ENCODE measurements around the gene CAMK1D. TPM values are rescaled to one million over a fixed set of nuclear protein-coding genes. Genes with fewer than 3 reads are reported as not detected.
"Not testable (repeated sequence)": the region's sequence is repeated elsewhere in the genome, so short reads cannot be mapped to it uniquely, and the experiment has no call there.

Gene CAMK1D
- total and polyA plus RNA-seq, 4 donors: 1.9 to 19.0 (median 7.6) TPM

GRCh38 chr10:12712293-12712983 lies 363.1 kb downstream of the CAMK1D start:
- no peaks in the 10 kb centered on the region for H3K36me3 ChIP-seq (ENCODE audit: control insufficient read depth in 1 of 2, insufficient read depth in 2 of 2, low read length in 1 of 2)
- H3K27me3 ChIP-seq (ENCODE audit: control insufficient read depth in 1 of 2, insufficient read depth in 2 of 2, low read length in 1 of 2): no peaks in the 10 kb centered on the region
- WGBS, 2 donors: 94 to 96% methylated on average over 11 of the region's 11 CpGs
- intact Hi-C loops (cut with DNase I): loop anchor here in 1 of 2 donors (5.0 kb wide), 2 partner anchors 360 to 450 kb away; no protein-coding TSS in a partner anchor
- no peak for ATAC-seq (ENCODE audit: low FRiP score)
- no peak overlapping the region for H3K27ac ChIP-seq (ENCODE audit: low read depth in 1 of 2, low read length in 2 of 2)
- no peak overlapping the region for H3K4me3 ChIP-seq (ENCODE audit: low read length in 2 of 2)
- no peak for DNase-seq
- no peaks in the 10 kb centered on the region for H3K4me1 ChIP-seq (ENCODE audit: control insufficient read depth in 1 of 2, insufficient read depth in 2 of 2, low read length in 2 of 2)
- no peaks in the 10 kb centered on the region for H3K9me3 ChIP-seq (ENCODE audit: control insufficient read depth, low read length)

- DNase-seq: not testable (repeated sequence)
Observed at GRCh38 chr10:12712984-12713316, 363.6 kb downstream of the CAMK1D start.

GRCh38 chr10:12716042-12716441 lies 366.7 kb downstream of the CAMK1D start:
- no peak overlapping the region for H3K4me3 ChIP-seq (ENCODE audit: low read length in 2 of 2)
- ATAC-seq (ENCODE audit: low FRiP score) (no peak), DNase-seq (no peak)
- 86 to 96% methylated on average over 9 of the region's 9 CpGs for WGBS, 2 donors
- intact Hi-C loops (cut with DNase I): loop anchor here in 1 of 2 donors (5.0 kb wide), 2 partner anchors 341 to 356 kb away; no protein-coding TSS in a partner anchor
- no peaks in the 10 kb centered on the region for H3K36me3 ChIP-seq (ENCODE audit: control insufficient read depth in 1 of 2, insufficient read depth in 2 of 2, low read length in 1 of 2)
- H3K9me3 ChIP-seq (ENCODE audit: control insufficient read depth, low read length): no peaks in the 10 kb centered on the region
- H3K27ac ChIP-seq (ENCODE audit: low read depth in 1 of 2, low read length in 2 of 2): no peak overlapping the region
- H3K27me3 ChIP-seq (ENCODE audit: control insufficient read depth in 1 of 2, insufficient read depth in 2 of 2, low read length in 1 of 2): no peaks in the 10 kb centered on the region
- peaks cover 7% of the 10 kb centered on the region in 2 donors for H3K4me1 ChIP-seq (ENCODE audit: control insufficient read depth in 1 of 2, insufficient read depth in 2 of 2, low read length in 2 of 2)

More at GRCh38 chr10:12712984-12713316, 363.6 kb downstream of the CAMK1D start:
- H3K4me1 ChIP-seq (ENCODE audit: control insufficient read depth in 1 of 2, insufficient read depth in 2 of 2, low read length in 2 of 2); H3K27me3 ChIP-seq (ENCODE audit: control insufficient read depth in 1 of 2, insufficient read depth in 2 of 2, low read length in 1 of 2); H3K9me3 ChIP-seq (ENCODE audit: control insufficient read depth, low read length); H3K4me3 ChIP-seq (ENCODE audit: low read length in 2 of 2); H3K27ac ChIP-seq (ENCODE audit: low read depth in 1 of 2, low read length in 2 of 2); H3K36me3 ChIP-seq (ENCODE audit: control insufficient read depth in 1 of 2, insufficient read depth in 2 of 2, low read length in 1 of 2); ATAC-seq (ENCODE audit: low FRiP score): not testable (repeated sequence)
- intact Hi-C loops (cut with DNase I): loop anchor here in 1 of 2 donors (5.0 kb wide), 2 partner anchors 359 to 451 kb away; no protein-coding TSS in a partner anchor
- 96 to 97% methylated on average over 6 of the region's 6 CpGs for WGBS, 2 donors

- ATAC-seq (ENCODE audit: low FRiP score): no peak
- H3K4me3 ChIP-seq (ENCODE audit: low read length in 2 of 2): no peak overlapping the region
- DNase-seq: no peak
- intact Hi-C loops (cut with DNase I): loop anchor here in 1 of 2 donors (5.0 kb wide), 2 partner anchors 339 to 354 kb away; no protein-coding TSS in a partner anchor
- no peaks in the 10 kb centered on the region for H3K27me3 ChIP-seq (ENCODE audit: control insufficient read depth in 1 of 2, insufficient read depth in 2 of 2, low read length in 1 of 2)
- peaks cover 7 to 8% of the 10 kb centered on the region in 2 donors for H3K4me1 ChIP-seq (ENCODE audit: control insufficient read depth in 1 of 2, insufficient read depth in 2 of 2, low read length in 2 of 2)
- no peaks in the 10 kb centered on the region for H3K9me3 ChIP-seq (ENCODE audit: control insufficient read depth, low read length)
- H3K27ac ChIP-seq (ENCODE audit: low read depth in 1 of 2, low read length in 2 of 2): no peak overlapping the region
- WGBS, 2 donors: 56 to 65% methylated on average over 12 of the region's 12 CpGs
- H3K36me3 ChIP-seq (ENCODE audit: control insufficient read depth in 1 of 2, insufficient read depth in 2 of 2, low read length in 1 of 2): no peaks in the 10 kb centered on the region
Observed at GRCh38 chr10:12717981-12718707, 368.8 kb downstream of the CAMK1D start.

GRCh38 chr10:12719365-12719764 lies 370.0 kb downstream of the CAMK1D start:
- no peaks in the 10 kb centered on the region for H3K27me3 ChIP-seq (ENCODE audit: control insufficient read depth in 1 of 2, insufficient read depth in 2 of 2, low read length in 1 of 2)
- H3K4me3 ChIP-seq (ENCODE audit: low read length in 2 of 2): no peak overlapping the region
- DNase-seq: peak; percentile 80 to 82
- ATAC-seq (ENCODE audit: low FRiP score): peak; percentile 76
- H3K9me3 ChIP-seq (ENCODE audit: control insufficient read depth, low read length): no peaks in the 10 kb centered on the region
- peaks cover 7 to 8% of the 10 kb centered on the region in 2 donors for H3K4me1 ChIP-seq (ENCODE audit: control insufficient read depth in 1 of 2, insufficient read depth in 2 of 2, low read length in 2 of 2)
- 55 to 64% methylated on average over 2 of the region's 2 CpGs for WGBS, 2 donors
- no peaks in the 10 kb centered on the region for H3K36me3 ChIP-seq (ENCODE audit: control insufficient read depth in 1 of 2, insufficient read depth in 2 of 2, low read length in 1 of 2)
- peak overlapping the region in 1 of 2 donors; percentile 86 for H3K27ac ChIP-seq (ENCODE audit: low read depth in 1 of 2, low read length in 2 of 2)
- intact Hi-C loops (cut with DNase I): loop anchor here in 1 of 2 donors (5.0 kb wide), 2 partner anchors 338 to 353 kb away; no protein-coding TSS in a partner anchor

- Histone ChIP-seq H3K27me3 (ENCODE audit: control insufficient read depth in 1 of 2, insufficient read depth in 2 of 2, low read length in 1 of 2) (no peaks in the 10 kb centered on the region), H3K4me3 (ENCODE audit: low read length in 2 of 2) (no peak overlapping the region), H3K9me3 (ENCODE audit: control insufficient read depth, low read length) (no peaks in the 10 kb centered on the region), H3K27ac (ENCODE audit: low read depth in 1 of 2, low read length in 2 of 2) (peak overlapping the region; percentile 52 to 86), H3K4me1 (ENCODE audit: control insufficient read depth in 1 of 2, insufficient read depth in 2 of 2, low read length in 2 of 2) (peaks cover 7 to 8% of the 10 kb centered on the region in 2 donors), H3K36me3 (ENCODE audit: control insufficient read depth in 1 of 2, insufficient read depth in 2 of 2, low read length in 1 of 2) (no peaks in the 10 kb centered on the region)
- DNase-seq (peak; percentile 94 to 95), ATAC-seq (ENCODE audit: low FRiP score) (peak; percentile 84)
- WGBS, 2 donors: 15 to 24% methylated on average over 9 of the region's 9 CpGs
- intact Hi-C loops (cut with DNase I): loop anchor here (5.0 to 10.0 kb wide), 2 partner anchors 182 to 184 kb away; no protein-coding TSS in a partner anchor
Observed at GRCh38 chr10:12720217-12720981, 371.1 kb downstream of the CAMK1D start.

GRCh38 chr10:12721334-12721733 lies 372.0 kb downstream of the CAMK1D start:
- no peak for ATAC-seq (ENCODE audit: low FRiP score)
- WGBS, 2 donors: 45 to 58% methylated on average over 3 of the region's 3 CpGs
- Histone ChIP-seq H3K36me3 (ENCODE audit: control insufficient read depth in 1 of 2, insufficient read depth in 2 of 2, low read length in 1 of 2) (no peaks in the 10 kb centered on the region), H3K9me3 (ENCODE audit: control insufficient read depth, low read length) (no peaks in the 10 kb centered on the region), H3K4me1 (ENCODE audit: control insufficient read depth in 1 of 2, insufficient read depth in 2 of 2, low read length in 2 of 2) (peaks cover 7 to 8% of the 10 kb centered on the region in 2 donors), H3K4me3 (ENCODE audit: low read length in 2 of 2) (no peak overlapping the region), H3K27me3 (ENCODE audit: control insufficient read depth in 1 of 2, insufficient read depth in 2 of 2, low read length in 1 of 2) (no peaks in the 10 kb centered on the region), H3K27ac (ENCODE audit: low read depth in 1 of 2, low read length in 2 of 2) (no peak overlapping the region)
- intact Hi-C loops (cut with DNase I): loop anchor here (5.0 to 10.0 kb wide), 2 partner anchors 181 to 183 kb away; no protein-coding TSS in a partner anchor
- no peak for DNase-seq

GRCh38 chr10:12723220-12723619 lies 373.9 kb downstream of the CAMK1D start:
- ATAC-seq (ENCODE audit: low FRiP score) (no peak), DNase-seq (no peak)
- WGBS, 2 donors: 96% methylated on average over 4 of the region's 4 CpGs
- Histone ChIP-seq H3K27ac (ENCODE audit: low read depth in 1 of 2, low read length in 2 of 2) (no peak overlapping the region), H3K4me1 (ENCODE audit: control insufficient read depth in 1 of 2, insufficient read depth in 2 of 2, low read length in 2 of 2) (peaks cover 7 to 8% of the 10 kb centered on the region in 2 donors), H3K9me3 (ENCODE audit: control insufficient read depth, low read length) (no peaks in the 10 kb centered on the region), H3K27me3 (ENCODE audit: control insufficient read depth in 1 of 2, insufficient read depth in 2 of 2, low read length in 1 of 2) (no peaks in the 10 kb centered on the region), H3K4me3 (ENCODE audit: low read length in 2 of 2) (no peak overlapping the region), H3K36me3 (ENCODE audit: control insufficient read depth in 1 of 2, insufficient read depth in 2 of 2, low read length in 1 of 2) (no peaks in the 10 kb centered on the region)
- intact Hi-C loops (cut with DNase I): loop anchor here (5.0 to 10.0 kb wide), 2 partner anchors 179 to 182 kb away; no protein-coding TSS in a partner anchor

Data from aorta (tissue), 5 donors.